ENCODE data around the gene UPF3A. TPM values are rescaled to one million over a fixed set of nuclear protein-coding genes. Genes with fewer than 3 reads are reported as not detected.
"Not testable (repeated sequence)": the region's sequence is repeated elsewhere in the genome, so short reads cannot be mapped to it uniquely, and the experiment has no call there.

Gene UPF3A
- total and polyA plus RNA-seq, 11 donors, result 13.4 to 42.0 (median 20.8) TPM

- no peaks in the 10 kb centered on the region for H3K4me1 ChIP-seq
- ATAC-seq (no peak), DNase-seq (no peak)
- no peak for TF ChIP-seq CTCF (IDR thresholded peaks at IDR 0.05)
- H3K4me3 ChIP-seq, result no peak overlapping the region
- H3K9me3 ChIP-seq, result peaks cover 0 to 4% (median 0%) of the 10 kb centered on the region in 12 donors
- intact Hi-C loops (cut with DNase I), result no loop called here
- 64 to 73% (median 72%) methylated on average over 14 of the region's 14 CpGs for WGBS, 4 donors
- no peaks in the 10 kb centered on the region for H3K27me3 ChIP-seq
- no peaks in the 10 kb centered on the region for H3K36me3 ChIP-seq
- H3K27ac ChIP-seq, result no peak overlapping the region
Measured at GRCh38 chr13:114341003-114341777, 59.8 kb downstream of the UPF3A start.

GRCh38 chr13:114347256-114347655 is 65.9 kb downstream of the UPF3A start:
- H3K36me3 ChIP-seq; H3K4me3 ChIP-seq; H3K9me3 ChIP-seq; H3K4me1 ChIP-seq; ATAC-seq; intact Hi-C loops (cut with DNase I); H3K27ac ChIP-seq; DNase-seq: not testable (repeated sequence)
- peaks cover 0 to 10% (median 0%) of the 10 kb centered on the region in 9 donors for H3K27me3 ChIP-seq
- 59 to 71% (median 63%) methylated on average over 3 of the region's 3 CpGs for WGBS, 4 donors

- 47 to 74% (median 71%) methylated on average over 3 to 34 of the region's 34 CpGs for WGBS, 4 donors
- H3K27ac ChIP-seq; DNase-seq; H3K4me1 ChIP-seq; H3K36me3 ChIP-seq; H3K4me3 ChIP-seq; ATAC-seq; H3K9me3 ChIP-seq; intact Hi-C loops (cut with DNase I): not testable (repeated sequence)
- peak in 8 of 12 donors; percentile 9 to 44 (median 30) for TF ChIP-seq CTCF (IDR thresholded peaks at IDR 0.05)
- peaks cover 0 to 10% (median 0%) of the 10 kb centered on the region in 9 donors for H3K27me3 ChIP-seq
Measured at GRCh38 chr13:114352763-114353162, 71.4 kb downstream of the UPF3A start.

GRCh38 chr13:114353382-114353781 is 72.0 kb downstream of the UPF3A start:
- H3K9me3 ChIP-seq; intact Hi-C loops (cut with DNase I); H3K4me3 ChIP-seq; DNase-seq; H3K36me3 ChIP-seq; ATAC-seq; H3K27ac ChIP-seq; H3K4me1 ChIP-seq: not testable (repeated sequence)
- WGBS, 4 donors, result 78 to 84% (median 81%) methylated on average over 33 to 38 of the region's 38 CpGs
- peaks cover 0 to 10% (median 0%) of the 10 kb centered on the region in 9 donors for H3K27me3 ChIP-seq

Small RNAs within 50 kb of the gene (microRNA-seq; reads per million reads assigned to microRNA genes)
- 0 reads per million in 4 donors for gene MIR4502
- gene MIR548AR, result 0 reads per million in 4 donors

Other genes starting within 250 kb of the UPF3A start
- 10 to 100 TPM in 5 of 9 donors, 1 to 10 TPM in 4; 7.2 to 24.2 (median 10.5) TPM for gene RASA3, start 149.0 kb upstream of the UPF3A start, total RNA-seq
- 1 to 10 TPM; 4.8 to 9.0 TPM for gene RASA3, start 149.0 kb upstream of the UPF3A start, polyA plus RNA-seq
- gene CFAP97D2, start 102.3 kb upstream of the UPF3A start, total RNA-seq, result not detected
- not detected for gene CFAP97D2, start 102.3 kb upstream of the UPF3A start, polyA plus RNA-seq
- 10 to 100 TPM; 20.0 to 41.7 (median 31.6) TPM for gene CDC16, start 46.7 kb upstream of the UPF3A start, total RNA-seq
- 10 to 100 TPM; 38.6 to 39.5 TPM for gene CDC16, start 46.7 kb upstream of the UPF3A start, polyA plus RNA-seq
- gene CHAMP1, start 32.9 kb downstream of the UPF3A start, total RNA-seq, result 10 to 100 TPM in 5 of 9 donors, 1 to 10 TPM in 4; 7.0 to 17.5 (median 12.1) TPM
- gene CHAMP1, start 32.9 kb downstream of the UPF3A start, polyA plus RNA-seq, result 1 to 10 TPM; 3.2 to 6.2 TPM